Coronary artery (tissue), 2 donors: ENCODE measurements around the gene PTPRJ.

Experiments used
- DNase-seq: peaks from one replicate; pipeline ENCODE4 v3.0.0-alpha.2; 2017; ENCODE audit warnings: low spot score
- H3K27ac ChIP-seq, 2 donors: fragments of 200-600 bp; sonication (generic); one replicate each; pipeline ENCODE4 v1.5.1; 2016 to 2019
- H3K4me3 ChIP-seq: fragments of 200-600 bp; sonication (generic); 2 replicates; pipeline ENCODE4 v1.5.1; 2016; ENCODE audit warnings: mild to moderate bottlenecking, moderate library complexity
- CTCF ChIP-seq: fragments of 200-600 bp; sonication (generic); IDR thresholded peaks from one replicate; pipeline ENCODE4 v1.5.1; 2019; ENCODE audit warnings: antibody characterized with exemption

The PTPRJ gene

GRCh38 chr11:47971501-47971900, 8.9 kb upstream of the PTPRJ start:
- Histone ChIP-seq H3K27ac (no peak overlapping the region), H3K4me3 (no peak overlapping the region)
- no peak for TF ChIP-seq CTCF
- no peak for DNase-seq

GRCh38 chr11:47973173-47973572, 7.2 kb upstream of the PTPRJ start:
- Histone ChIP-seq H3K27ac (no peak overlapping the region), H3K4me3 (no peak overlapping the region)
- TF ChIP-seq CTCF: no peak
- no peak for DNase-seq

GRCh38 chr11:47976931-47977330, 3.4 kb upstream of the PTPRJ start:
- H3K27ac ChIP-seq: no peak overlapping the region
- no peak for DNase-seq
- no peak for TF ChIP-seq CTCF
- no peak overlapping the region for H3K4me3 ChIP-seq

GRCh38 chr11:47977623-47978022, 2.7 kb upstream of the PTPRJ start:
- no peak for DNase-seq
- TF ChIP-seq CTCF: no peak
- H3K4me3 ChIP-seq: no peak overlapping the region
- no peak overlapping the region for H3K27ac ChIP-seq

GRCh38 chr11:47979378-47980087, 826 bp upstream of the PTPRJ start:
- Histone ChIP-seq H3K27ac (peak overlapping the region; percentile 61 to 90), H3K4me3 (peak overlapping the region; percentile 88)
- DNase-seq: no peak
- TF ChIP-seq CTCF: no peak

GRCh38 chr11:47980907-47981621, 705 bp downstream of the PTPRJ start:
- TF ChIP-seq CTCF: no peak
- H3K4me3 ChIP-seq: peak overlapping the region; percentile 88
- H3K27ac ChIP-seq: peak overlapping the region; percentile 61 to 90
- DNase-seq: no peak
